Activated naive CD8-positive, alpha-beta T cell (primary cell): ENCODE results near the gene TP53BP2.

Experiments used
- H3K27ac Mint-ChIP-seq: one replicate; pipeline ENCODE4 v1.8.0; 2021; ENCODE audit warnings: mixed read lengths
- H3K27me3 Mint-ChIP-seq: one replicate; pipeline ENCODE4 v1.8.0; 2021; ENCODE audit warnings: mixed read lengths
- H3K36me3 Mint-ChIP-seq: one replicate; pipeline ENCODE4 v1.8.0; 2021; ENCODE audit warnings: mixed read lengths
- H3K4me1 Mint-ChIP-seq: one replicate; pipeline ENCODE4 v1.8.0; 2021; ENCODE audit warnings: low read depth, mixed read lengths
- H3K4me3 Mint-ChIP-seq: one replicate; pipeline ENCODE4 v1.8.0; 2021; ENCODE audit warnings: mild to moderate bottlenecking, mixed read lengths
- H3K9me3 Mint-ChIP-seq: one replicate; pipeline ENCODE4 v1.8.0; 2021; ENCODE audit warnings: low read depth, mixed read lengths

TP53BP2 gene

DNA sequence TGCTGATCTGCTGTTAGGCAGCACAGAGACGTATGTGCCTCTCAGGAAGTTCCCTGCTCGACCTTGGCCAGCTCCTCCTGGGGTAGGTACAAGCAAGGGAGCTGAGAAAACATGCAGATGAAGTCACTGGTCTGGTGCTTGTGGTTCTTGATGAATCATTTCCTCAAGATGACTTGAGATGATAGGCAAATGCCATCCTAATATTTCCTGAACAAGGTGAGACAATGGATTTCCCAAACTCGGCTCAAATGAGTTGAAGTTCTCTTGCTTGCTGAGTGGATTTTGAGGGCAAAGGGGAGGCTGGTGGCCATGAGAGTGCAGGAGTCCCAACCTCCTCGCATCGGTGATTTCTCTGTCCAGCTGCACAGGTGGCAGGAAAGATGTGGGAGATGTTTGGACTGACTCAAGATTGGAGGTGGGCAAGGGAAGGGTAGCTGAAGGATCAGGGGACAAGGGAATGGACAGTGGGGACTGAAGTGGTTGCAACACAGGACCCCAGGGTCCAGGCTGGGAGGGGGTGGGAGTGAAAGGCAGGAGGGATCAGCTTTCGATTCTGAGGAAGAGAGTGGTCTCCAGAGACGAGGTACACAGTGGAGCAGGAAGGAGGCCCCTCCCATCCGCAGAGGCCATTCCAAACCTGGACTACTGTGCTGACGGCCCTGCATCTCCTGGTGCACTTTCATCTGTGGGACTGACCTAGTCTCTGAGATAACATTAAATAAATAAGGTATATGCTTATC lies 69.5 kb downstream of the TP53BP2 start:
- H3K9me3 Mint-ChIP-seq, result no peaks in the 10 kb centered on the region

DNA sequence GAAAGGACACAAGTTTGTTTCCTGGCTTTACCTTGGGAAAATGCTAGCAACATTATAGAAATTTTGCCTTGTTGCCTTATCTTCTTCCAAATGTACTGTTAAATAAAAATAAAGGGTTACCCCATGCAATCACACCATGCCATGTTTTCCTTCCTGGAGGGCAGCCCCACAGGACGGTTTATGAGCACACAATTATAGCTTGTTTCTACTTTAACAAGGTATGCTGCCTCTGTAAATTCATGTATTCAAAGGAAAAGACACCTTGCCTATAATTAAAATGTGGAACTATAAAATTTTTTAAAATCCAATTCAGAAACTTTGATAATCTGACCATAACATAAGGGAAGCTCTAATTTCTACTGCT lies 70.1 kb downstream of the TP53BP2 start:
- Mint-ChIP-seq H3K9me3 (no peaks in the 10 kb centered on the region), H3K27ac (peak overlapping the region; percentile 89), H3K36me3 (peaks cover 21% of the 10 kb centered on the region), H3K27me3 (no peaks in the 10 kb centered on the region), H3K4me1 (peaks cover 27% of the 10 kb centered on the region), H3K4me3 (peak overlapping the region; percentile 12)

More for the DNA sequence above, 69.5 kb downstream of the TP53BP2 start:
- Mint-ChIP-seq H3K36me3 (peaks cover 21% of the 10 kb centered on the region), H3K4me1 (peaks cover 27% of the 10 kb centered on the region), H3K27me3 (no peaks in the 10 kb centered on the region), H3K27ac (peak overlapping the region; percentile 89), H3K4me3 (peak overlapping the region; percentile 12)

DNA sequence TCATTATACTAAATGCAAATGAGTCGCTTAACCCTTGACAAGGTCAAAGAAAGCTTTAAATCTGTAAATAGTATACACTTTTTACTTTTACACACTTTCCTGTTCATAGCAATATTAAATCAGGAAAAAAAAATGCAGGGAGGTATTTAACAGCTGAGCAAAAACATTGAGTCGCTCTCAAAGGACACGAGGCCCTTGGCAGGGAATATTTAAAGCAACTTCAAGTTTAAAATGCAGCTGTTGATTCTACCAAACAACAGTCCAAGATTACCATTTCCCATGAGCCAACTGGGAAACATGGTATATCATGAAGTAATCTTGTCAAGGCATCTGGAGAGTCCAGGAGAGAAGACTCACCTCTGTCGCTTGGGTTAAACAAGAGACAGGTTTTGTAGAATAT lies 70.7 kb downstream of the TP53BP2 start:
- H3K27ac Mint-ChIP-seq, result peak overlapping the region; percentile 87
- H3K9me3 Mint-ChIP-seq, result no peaks in the 10 kb centered on the region
- H3K36me3 Mint-ChIP-seq, result peaks cover 21% of the 10 kb centered on the region
- H3K4me3 Mint-ChIP-seq, result no peak overlapping the region
- H3K27me3 Mint-ChIP-seq, result no peaks in the 10 kb centered on the region
- H3K4me1 Mint-ChIP-seq, result peaks cover 27% of the 10 kb centered on the region

DNA sequence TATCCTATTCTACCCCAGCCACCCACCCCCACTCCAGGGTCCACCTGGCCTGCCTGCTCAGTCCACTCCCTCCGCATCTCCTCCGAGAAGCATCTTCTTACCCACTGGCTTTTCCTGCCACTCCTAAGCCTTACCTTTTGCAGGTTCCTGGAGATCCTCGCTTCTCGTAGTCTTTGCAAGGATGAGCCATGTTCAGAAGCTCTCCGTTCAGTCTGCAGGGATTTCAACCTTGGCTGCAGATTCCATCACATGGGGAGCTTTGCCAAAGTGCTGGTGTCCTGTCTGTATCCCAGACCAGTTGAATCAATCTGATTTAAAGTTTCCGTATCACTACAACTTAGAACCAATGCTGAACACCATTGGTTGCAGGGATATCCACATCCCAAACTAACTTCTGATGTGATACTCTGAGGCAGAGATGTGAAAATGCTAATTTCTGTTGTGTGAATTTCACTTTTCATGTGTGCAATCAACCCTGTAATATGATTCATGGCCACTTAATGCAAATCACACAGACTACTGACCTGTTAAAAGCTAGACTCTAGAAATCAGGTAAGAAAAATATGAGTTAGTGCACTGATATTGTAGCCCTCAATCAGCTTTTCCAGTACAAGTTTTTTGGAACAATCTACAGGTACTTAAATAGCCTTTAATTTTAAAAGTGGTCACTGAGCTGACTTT lies 71.5 kb downstream of the TP53BP2 start:
- H3K36me3 Mint-ChIP-seq, result peaks cover 23% of the 10 kb centered on the region
- H3K9me3 Mint-ChIP-seq, result no peaks in the 10 kb centered on the region
- no peaks in the 10 kb centered on the region for H3K27me3 Mint-ChIP-seq
- peak overlapping the region; percentile 27 for H3K4me3 Mint-ChIP-seq
- peaks cover 27% of the 10 kb centered on the region for H3K4me1 Mint-ChIP-seq
- peak overlapping the region; percentile 87 for H3K27ac Mint-ChIP-seq

DNA sequence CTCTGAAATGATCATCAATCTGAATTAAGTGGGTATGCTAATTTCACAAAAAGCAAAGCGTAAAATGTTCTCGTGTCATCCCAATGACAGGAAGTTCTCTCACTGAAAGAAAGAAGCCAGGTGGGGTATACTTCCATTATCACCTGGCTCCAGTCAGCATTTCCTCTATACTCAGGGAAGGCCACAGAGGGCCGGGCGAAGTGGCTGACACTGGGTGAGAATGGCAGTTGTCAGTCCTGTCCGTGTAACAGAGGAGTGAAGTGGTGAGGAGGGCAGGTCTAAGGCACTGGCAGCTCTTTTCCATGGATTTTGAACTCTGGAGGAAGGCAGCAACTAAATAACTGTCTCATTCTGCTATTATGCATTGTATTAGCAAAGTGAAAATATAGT lies 73.0 kb downstream of the TP53BP2 start:
- Mint-ChIP-seq H3K4me3 (no peak overlapping the region), H3K9me3 (no peaks in the 10 kb centered on the region), H3K27me3 (no peaks in the 10 kb centered on the region), H3K36me3 (peaks cover 23% of the 10 kb centered on the region), H3K4me1 (peaks cover 27% of the 10 kb centered on the region), H3K27ac (no peak overlapping the region)

DNA sequence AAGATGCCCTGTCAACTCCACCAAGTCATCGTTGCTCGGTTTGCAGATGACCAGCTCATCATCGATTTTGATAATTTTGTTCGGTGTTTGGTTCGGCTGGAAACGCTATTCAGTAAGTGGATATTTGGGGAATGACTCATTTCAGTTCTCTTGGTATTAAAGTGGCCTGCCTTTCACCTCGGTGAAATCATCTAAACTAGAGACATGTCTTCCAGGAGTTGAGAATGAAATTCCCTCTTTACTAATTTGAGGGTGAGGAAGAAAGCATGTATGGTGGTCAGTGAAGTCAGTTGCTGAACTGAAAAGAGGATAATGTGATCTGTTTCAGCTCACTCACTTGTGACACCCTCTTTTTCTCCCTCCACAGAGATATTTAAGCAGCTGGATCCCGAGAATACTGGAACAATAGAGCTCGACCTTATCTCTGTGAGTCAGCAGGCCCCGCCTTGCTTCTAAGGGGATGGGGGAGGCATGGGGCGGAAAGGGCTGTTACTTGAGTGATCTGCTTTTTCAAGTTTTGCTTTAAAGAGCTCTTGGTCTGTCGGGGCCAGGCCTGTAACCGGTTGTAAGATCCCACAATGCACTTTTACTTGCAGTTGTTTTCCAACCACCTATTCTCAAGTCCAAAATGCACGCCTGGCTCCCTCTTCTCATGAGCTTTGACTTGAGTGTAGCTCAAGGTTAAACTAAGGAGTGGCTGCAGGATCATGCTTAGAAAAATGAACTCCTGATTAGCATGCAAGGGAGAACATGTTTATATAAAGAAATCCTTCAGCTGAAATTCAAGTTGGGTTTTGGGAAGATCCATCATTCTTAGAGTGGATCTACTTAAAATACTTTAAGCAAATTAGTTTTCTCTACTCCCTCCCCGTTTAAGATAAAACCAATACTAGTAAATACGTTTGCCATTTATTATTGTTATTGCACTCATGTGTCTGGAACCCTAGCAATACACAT lies 73.7 kb downstream of the TP53BP2 start:
- H3K27ac Mint-ChIP-seq, result no peak overlapping the region
- peaks cover 23% of the 10 kb centered on the region for H3K4me1 Mint-ChIP-seq
- H3K36me3 Mint-ChIP-seq, result peaks cover 19% of the 10 kb centered on the region
- H3K4me3 Mint-ChIP-seq, result no peak overlapping the region
- no peaks in the 10 kb centered on the region for H3K9me3 Mint-ChIP-seq
- no peaks in the 10 kb centered on the region for H3K27me3 Mint-ChIP-seq

DNA sequence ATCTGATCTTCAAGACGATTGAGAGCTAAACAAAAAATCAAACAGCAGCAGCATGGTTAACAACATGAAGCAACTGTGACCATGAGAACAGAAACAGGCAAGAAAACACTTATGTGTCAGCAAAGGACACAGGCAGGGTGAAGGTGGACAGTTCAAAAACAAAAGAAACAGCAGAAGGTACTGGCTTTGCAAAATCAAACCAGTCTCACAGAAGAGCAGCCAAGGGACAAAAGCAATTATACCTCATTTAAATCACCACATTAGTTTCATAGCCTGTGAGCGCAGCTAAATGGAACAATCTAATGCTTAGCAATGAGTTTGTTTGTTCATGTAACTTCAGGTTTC lies 74.3 kb downstream of the TP53BP2 start:
- Mint-ChIP-seq H3K9me3 (no peaks in the 10 kb centered on the region), H3K36me3 (peaks cover 18% of the 10 kb centered on the region), H3K4me3 (no peak overlapping the region), H3K4me1 (peaks cover 19% of the 10 kb centered on the region), H3K27ac (peak overlapping the region; percentile 8), H3K27me3 (no peaks in the 10 kb centered on the region)

DNA sequence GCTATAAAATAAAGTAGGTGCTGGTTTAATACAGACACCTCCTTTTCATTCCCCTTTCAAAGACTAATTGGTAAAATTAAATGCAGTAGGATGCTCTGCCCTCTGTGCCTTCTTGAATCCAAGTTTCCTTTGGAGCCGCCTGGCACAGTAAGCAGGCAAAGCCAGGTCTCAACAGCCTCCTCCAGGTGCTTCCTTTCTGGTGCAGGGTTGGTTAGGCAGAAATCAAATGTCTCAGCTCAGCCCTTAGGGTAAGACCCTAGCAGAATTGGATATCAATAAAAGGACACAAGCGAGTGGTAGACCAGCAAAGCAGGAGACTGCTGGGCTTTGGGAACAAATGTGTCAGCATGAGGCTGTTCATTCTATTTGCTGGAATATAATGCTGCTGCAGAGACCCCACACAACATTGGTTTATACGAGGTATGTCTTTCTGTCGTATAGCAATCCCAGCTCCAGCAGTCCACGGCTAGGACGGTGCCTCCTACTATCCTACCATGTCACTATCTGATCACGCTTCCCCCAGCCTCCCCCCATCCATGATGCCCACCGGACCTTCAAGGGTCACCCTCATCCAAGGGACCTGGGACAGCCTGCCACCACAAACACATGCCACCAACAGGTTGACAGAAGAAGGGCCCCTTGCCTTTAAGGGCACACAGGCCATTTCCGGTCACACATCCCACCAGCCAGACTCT lies 75.0 kb downstream of the TP53BP2 start:
- peaks cover 13% of the 10 kb centered on the region for H3K4me1 Mint-ChIP-seq
- no peak overlapping the region for H3K4me3 Mint-ChIP-seq
- H3K9me3 Mint-ChIP-seq, result no peaks in the 10 kb centered on the region
- H3K27me3 Mint-ChIP-seq, result no peaks in the 10 kb centered on the region
- H3K36me3 Mint-ChIP-seq, result peaks cover 19% of the 10 kb centered on the region
- H3K27ac Mint-ChIP-seq, result peak overlapping the region; percentile 8

DNA sequence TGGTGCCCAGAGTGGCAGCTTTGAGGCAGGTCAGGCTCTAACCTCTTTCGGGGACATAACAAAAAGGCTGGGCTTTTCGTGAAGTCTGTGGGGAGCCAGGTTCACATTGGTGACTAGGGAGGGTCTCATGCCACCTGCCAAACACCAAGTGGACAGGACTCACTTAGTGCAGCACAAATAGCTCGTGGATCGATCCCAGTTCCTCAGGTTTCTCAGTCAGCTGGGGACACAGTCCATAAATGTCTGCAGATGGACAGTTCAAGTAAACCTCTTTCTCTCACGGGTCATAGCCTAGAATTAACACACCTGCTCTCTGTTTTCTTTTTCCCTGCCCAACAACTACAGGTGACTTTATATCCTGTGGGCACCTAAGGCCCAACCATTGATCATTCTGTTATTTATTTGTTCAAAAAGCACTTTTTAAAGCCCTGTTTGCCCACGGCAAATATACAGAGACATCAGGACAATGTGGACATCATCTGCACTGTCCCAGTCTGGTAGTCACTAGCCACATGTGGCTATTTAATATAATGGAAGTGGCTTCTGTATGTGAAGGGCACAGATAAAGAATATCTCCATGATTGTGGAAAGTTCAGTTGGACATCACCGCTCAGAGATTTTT lies 79.9 kb downstream of the TP53BP2 start:
- H3K27ac Mint-ChIP-seq, result peak overlapping the region; percentile 8
- H3K36me3 Mint-ChIP-seq, result peaks cover 17% of the 10 kb centered on the region

DNA sequence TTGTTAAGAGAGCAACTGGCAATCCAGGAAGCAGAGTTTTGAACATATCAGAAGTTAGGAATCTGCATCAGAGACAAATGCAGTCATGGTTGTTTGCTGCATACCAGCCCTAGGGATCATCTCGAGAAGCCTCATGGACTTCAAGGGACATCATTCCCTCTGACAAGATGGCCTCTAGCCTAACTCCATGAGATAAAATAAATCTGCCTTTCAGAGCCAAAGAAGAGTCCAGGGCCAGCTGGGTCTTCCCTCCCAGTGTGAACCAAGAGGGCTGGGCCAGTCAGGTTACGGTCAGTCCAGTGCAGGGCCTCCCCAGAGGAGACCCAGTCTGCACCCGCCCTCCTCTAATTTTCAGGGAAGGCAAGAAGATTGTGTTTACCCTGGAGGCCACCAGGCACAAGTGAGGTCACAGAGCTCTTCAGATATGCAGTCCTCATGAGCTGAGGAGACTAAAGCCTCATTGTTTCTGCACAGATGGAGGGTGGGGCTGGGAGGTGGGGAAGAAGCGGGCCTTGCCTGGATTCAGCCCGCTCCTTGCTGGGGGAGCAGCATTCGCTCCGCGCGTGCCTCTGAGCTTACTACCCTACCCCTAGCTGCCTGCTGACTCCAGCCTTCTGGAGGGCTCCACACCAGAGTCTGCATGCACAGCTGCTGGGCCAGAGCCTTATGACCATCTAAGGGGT lies 80.6 kb downstream of the TP53BP2 start:
- peaks cover 16% of the 10 kb centered on the region for H3K36me3 Mint-ChIP-seq

More for the DNA sequence above, 79.9 kb downstream of the TP53BP2 start:
- Mint-ChIP-seq H3K4me3 (no peak overlapping the region), H3K9me3 (no peaks in the 10 kb centered on the region), H3K27me3 (no peaks in the 10 kb centered on the region), H3K4me1 (no peaks in the 10 kb centered on the region)

DNA sequence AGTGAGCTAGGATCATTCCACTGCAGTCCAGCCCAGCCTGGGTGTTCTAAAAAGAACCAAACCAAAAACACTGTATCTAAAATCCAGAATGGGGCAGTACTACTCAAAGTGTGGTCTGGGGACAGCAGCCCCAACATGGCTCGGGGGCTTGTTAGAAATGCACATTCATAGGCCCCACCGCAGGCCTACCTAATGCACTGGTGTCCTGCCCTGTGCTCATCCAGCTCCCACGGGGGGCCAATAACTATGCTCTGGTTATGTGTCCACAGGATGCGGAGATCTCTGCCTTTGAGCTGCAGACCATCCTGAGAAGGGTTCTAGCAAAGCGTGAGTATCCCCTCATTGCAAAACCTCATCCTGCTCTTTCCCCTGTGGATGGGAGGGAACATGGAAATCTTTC lies 81.9 kb downstream of the TP53BP2 start:
- H3K27ac Mint-ChIP-seq, result no peak overlapping the region
- H3K27me3 Mint-ChIP-seq, result no peaks in the 10 kb centered on the region
- no peaks in the 10 kb centered on the region for H3K4me1 Mint-ChIP-seq
- no peak overlapping the region for H3K4me3 Mint-ChIP-seq
- H3K9me3 Mint-ChIP-seq, result no peaks in the 10 kb centered on the region
- peaks cover 12% of the 10 kb centered on the region for H3K36me3 Mint-ChIP-seq

More for the DNA sequence above, 80.6 kb downstream of the TP53BP2 start:
- H3K4me3 Mint-ChIP-seq, result no peak overlapping the region
- no peak overlapping the region for H3K27ac Mint-ChIP-seq
- H3K9me3 Mint-ChIP-seq, result no peaks in the 10 kb centered on the region
- H3K4me1 Mint-ChIP-seq, result no peaks in the 10 kb centered on the region
- H3K27me3 Mint-ChIP-seq, result no peaks in the 10 kb centered on the region

DNA sequence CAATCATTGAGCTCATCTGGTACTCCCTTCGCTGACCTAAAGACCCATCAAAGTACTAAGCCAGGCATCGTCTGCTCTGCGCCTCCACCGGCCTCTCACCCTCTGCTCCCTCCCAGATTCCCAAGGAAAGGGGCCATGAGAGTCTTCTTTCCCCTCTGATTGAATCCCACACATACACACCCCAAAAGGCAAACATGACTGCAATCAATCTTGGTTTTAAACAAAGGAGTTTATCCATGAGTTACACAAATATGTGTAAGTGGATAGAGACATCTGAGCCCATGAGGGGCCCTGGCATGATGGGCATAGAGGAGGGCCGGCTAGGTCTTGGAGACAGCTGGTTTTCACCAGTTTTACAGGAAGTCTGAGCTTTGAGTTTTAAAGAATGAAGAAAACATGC lies 82.5 kb downstream of the TP53BP2 start:
- no peaks in the 10 kb centered on the region for H3K27me3 Mint-ChIP-seq
- H3K36me3 Mint-ChIP-seq, result peaks cover 12% of the 10 kb centered on the region
- no peaks in the 10 kb centered on the region for H3K4me1 Mint-ChIP-seq
- no peak overlapping the region for H3K27ac Mint-ChIP-seq
- H3K4me3 Mint-ChIP-seq, result no peak overlapping the region
- no peaks in the 10 kb centered on the region for H3K9me3 Mint-ChIP-seq

DNA sequence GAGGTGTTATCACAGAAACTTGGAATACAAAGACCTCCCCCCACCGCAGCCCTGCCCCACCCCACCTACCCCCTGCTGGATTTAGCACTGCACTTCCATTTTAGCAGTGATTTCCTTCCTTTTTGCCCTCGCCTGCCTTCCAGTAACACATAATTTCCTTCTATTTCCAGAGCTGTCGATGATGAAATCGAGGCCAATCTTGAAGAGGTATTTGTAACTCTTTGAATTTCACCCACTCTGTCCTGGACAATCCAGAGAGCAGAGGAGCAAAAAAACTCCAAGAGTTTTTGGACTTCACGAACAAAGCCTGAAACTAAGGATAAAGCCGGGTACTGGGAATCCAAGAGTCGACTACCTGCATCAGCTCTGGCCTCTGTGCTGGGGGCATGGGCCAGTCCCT lies 84.3 kb downstream of the TP53BP2 start:
- Mint-ChIP-seq H3K4me3 (no peak overlapping the region), H3K9me3 (no peaks in the 10 kb centered on the region), H3K27ac (no peak overlapping the region), H3K36me3 (peaks cover 12% of the 10 kb centered on the region), H3K4me1 (no peaks in the 10 kb centered on the region), H3K27me3 (no peaks in the 10 kb centered on the region)

DNA sequence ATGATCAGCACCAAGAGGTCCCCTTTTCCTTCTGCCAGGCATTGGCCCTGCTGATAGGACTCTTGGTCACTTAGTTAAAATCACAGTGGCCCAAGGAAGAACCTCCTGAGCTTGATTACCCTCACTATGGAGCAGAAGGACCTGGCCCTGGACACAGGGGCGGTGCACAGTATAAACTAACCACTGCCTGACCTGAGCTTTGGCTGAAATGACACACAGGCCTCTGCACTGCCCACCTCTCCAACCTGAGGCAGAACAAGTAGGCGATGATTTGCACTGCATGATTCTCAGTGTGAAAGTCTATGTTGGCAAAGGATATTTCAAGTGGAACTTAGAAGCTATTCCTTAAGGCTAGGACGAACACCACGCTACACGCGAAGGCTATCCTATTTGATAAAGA lies 84.9 kb downstream of the TP53BP2 start:
- no peaks in the 10 kb centered on the region for H3K9me3 Mint-ChIP-seq
- H3K4me3 Mint-ChIP-seq, result no peak overlapping the region
- H3K4me1 Mint-ChIP-seq, result no peaks in the 10 kb centered on the region
- no peaks in the 10 kb centered on the region for H3K27me3 Mint-ChIP-seq
- H3K36me3 Mint-ChIP-seq, result peaks cover 8% of the 10 kb centered on the region
- no peak overlapping the region for H3K27ac Mint-ChIP-seq
